MV-4-11 (cell line): ENCODE measurements around the gene TK2.
"Not testable (repeated sequence)": the region's sequence is repeated elsewhere in the genome, so short reads cannot be mapped to it uniquely, and the experiment has no call there.

Experiments used
- DNase-seq: peaks from one replicate; lab custom pipeline; 2025; lab: John Stamatoyannopoulos, UW

Gene TK2

DNA sequence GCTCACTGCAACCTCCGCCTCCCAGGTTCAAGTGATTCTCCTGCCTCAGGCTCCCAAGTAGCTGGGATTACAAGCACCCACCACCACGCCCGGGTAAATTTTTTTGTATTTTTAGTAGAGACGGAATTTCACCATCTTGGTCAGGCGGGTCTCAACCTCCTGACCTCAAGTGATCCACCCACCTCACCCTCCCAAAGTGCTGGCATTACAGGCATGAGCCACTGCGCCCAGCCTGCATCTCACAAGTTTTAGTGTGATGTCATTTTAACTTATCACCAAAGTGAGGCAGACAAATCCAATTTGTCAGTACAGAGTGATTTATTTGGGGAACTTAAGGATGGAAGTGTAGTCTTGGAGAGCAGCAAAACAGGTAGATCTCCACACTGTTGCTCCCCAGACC is 83.3 kb downstream of the TK2 start:
- not testable (repeated sequence) for DNase-seq

DNA sequence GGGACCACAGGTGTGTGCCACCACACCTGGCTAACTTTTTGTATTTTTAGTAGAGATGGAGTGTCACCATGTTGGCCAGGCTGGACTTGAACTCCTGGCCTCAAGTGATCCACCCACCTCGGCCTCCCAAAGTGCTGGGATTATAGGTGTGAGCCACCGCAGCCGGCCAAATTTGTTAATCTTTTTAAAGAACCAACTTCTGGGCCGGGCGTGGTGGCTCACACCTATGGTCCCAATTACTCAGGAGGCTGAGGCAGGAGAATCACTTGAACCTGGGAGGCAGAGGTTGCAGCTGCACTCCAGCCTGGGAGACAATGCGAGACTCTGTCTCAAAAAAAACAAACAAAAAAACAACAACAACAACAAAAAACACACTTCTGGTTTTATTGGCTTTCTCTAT is 84.0 kb downstream of the TK2 start:
- not testable (repeated sequence) for DNase-seq

DNA sequence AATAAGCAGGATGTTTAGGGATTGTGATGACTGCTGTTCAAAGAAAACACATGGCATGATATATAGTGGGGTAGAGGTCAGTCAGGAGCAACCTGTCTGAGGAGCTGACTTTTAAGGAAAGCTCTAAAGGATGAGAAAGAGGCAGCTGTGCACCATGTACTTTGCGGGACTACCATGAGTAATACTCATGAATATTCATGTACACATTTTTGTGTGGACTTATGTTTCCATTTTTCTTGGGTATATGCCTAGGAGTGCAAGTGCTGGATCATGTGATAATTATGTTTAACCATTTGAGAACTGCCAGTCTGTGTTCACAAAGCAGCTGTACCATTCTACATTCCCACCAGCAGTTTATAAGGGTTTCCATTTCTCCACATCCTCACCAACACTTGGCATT is 87.0 kb downstream of the TK2 start:
- DNase-seq: no peak

DNA sequence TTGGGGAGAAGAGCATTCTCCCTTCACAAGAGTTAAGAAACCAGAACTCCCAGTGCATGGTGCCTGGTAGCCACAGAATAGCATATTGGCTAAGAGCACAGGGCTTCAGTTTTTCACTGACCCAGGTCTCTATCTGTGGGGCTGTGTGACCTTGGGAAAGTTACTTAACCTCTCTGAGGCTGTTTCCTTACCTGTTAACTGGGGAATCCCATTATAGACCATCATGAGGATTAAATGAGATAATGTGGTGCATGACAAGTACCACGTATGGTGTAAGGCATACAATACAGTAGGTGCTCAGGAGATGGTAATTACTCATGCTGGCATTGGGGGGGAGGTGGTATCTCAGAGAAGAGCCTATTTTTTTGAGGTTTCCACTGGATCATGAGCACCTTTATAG is 89.2 kb downstream of the TK2 start:
- DNase-seq: no peak

DNA sequence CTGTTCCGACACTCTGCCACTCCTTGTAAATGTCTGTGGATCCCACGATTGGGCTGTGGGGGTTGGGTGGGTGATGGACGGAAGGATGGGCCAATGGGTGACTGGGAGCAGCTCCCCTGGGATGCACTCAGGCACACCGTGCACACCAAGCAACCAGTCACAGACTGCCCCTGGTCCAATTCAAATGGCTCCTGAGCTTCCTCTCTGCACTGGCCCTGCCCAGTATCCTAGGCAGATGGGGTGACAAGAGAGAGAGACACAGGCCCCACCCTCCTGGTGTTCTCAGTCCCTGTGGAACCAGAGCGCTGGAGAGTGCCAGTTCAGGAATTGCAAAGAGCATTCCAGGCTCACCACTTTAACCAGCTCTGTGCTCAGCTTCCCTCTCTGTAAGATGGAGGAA is 90.0 kb downstream of the TK2 start:
- DNase-seq: no peak

DNA sequence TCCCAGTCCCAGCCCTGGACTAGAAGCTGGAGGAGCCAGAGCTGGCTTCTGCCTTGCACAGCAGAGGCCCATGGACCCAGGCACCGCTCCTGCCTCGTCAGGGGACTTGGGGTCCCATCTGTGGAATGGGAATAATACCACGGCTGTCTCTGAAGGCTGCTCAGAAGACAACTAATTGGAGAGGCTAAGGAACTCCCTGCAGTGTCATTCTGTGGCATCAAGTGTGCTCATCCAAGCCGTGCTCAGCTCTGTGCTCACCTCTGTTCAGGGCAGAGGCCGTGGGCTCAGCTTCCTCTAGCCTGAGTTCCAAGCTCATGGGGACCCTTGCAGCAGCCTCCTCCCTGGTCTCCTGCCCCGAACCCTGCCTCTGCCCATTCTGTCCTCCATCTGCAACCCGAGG is 91.1 kb downstream of the TK2 start:
- no peak for DNase-seq

DNA sequence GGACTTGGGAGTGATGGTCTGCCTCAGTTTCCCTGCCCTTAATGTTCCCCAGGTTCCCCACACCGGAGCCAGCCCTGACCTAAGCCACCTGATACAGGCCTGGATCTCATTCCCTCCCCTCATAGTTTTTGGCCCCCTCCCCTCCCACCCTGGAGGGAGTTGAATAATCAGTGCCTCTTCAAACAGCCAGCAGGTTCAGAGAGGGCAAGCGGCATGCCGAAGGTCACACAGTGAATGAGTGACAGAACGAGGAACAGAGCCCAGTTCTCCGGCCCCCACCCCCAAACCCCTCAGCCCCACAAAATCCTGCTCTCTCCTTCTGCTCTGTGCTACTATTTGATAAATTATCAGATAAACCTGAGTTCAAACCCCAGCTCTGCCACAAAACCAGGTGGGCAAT is 91.6 kb downstream of the TK2 start:
- no peak for DNase-seq
